ENCODE measurements around the gene VSIG10. TPM values are rescaled to one million over a fixed set of nuclear protein-coding genes. Genes with fewer than 3 reads are reported as not detected.
"Not testable (repeated sequence)": the region's sequence is repeated elsewhere in the genome, so short reads cannot be mapped to it uniquely, and the experiment has no call there.

VSIG10 gene
- 5.7 and 9.8 TPM in 2 replicates for total RNA-seq

GRCh38 chr12:118103601-118104382, at the start of gene VSIG10:
TSS of gene VSIG10 (minus strand) at chr12:118104011. CDS start at chr12:118103671, 340 bp downstream.
- intact Hi-C loops (cut with micrococcal nuclease) = loop anchor here (5.0 kb wide), 1 partner anchor 41 kb away; the partner anchor contains the start of gene WSB2

DNA sequence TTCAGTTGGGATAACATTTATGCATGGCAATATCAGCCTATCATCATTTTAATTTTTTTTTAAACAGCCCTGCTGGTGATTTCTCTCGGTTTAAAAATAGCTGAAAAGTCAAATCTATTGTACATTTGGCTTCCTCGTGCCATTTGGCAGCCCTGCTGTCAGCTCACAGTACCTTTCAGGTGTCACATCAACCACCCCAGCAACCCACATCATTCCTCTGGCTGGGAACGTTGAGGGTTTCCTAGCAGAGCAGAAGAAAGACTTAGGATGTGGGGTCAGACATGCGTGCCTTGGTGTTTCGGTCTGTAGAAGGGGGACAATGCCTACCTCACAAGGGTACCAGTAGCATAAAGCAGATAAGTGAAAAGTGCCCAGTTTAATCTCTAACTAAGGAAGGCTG, 47.9 kb upstream of the VSIG10 start:
- intact Hi-C loops (cut with micrococcal nuclease) = no loop called here

- intact Hi-C loops (cut with micrococcal nuclease) = no loop called here
Observed at GRCh38 chr12:118150625-118151024, 46.8 kb upstream of the VSIG10 start.

DNA sequence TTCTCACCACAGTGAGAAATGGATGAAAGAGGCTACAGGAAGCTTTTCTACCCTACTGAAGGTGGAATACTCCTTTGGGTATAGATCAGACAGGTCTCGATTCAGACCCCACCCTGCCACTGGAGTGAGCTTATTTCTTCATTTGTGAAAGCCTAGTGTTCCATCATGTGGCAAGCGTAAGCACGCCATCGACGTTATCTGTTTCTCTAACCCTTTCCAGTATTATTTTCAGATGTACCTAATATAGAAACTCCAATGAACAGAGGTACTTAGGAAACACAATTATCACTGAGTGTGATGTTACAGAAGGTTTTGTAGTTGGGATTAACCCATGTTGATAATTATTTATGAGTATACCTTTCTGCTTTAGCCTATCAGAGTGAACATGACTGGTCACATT, 44.5 kb upstream of the VSIG10 start:
- intact Hi-C loops (cut with micrococcal nuclease) = no loop called here

GRCh38 chr12:118145798-118146156, 42.0 kb upstream of the VSIG10 start:
- intact Hi-C loops (cut with micrococcal nuclease) = no loop called here

DNA sequence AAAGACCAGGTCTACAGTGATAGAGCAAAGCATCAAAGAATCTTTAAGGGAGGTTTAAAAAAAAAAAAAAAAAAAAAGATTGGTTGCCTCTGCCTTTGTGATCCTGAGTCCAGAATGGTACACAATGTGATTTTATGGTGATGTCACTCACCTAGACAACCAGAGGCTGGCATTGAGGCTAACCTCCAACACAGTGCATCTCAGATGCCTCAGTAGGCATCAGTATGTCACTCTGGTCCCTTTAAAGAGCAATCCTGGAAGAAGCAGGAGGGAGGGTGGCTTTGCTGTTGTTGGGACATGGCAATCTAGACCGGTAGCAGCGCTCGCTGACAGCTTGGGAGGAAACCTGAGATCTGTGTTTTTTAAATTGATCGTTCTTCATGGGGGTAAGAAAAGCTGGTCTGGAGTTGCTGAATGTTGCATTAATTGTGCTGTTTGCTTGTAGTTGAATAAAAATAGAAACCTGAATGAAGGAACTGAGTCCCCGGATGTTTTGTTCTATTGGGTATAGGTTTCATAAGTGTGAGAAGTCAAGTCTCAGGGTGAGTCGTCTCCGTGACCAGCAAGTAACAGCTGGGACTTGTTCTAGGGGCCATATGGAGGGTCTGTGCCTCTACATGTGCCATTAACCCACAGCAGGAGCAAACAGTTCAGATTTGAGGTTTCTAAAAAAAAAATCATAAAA, 41.4 kb upstream of the VSIG10 start:
- intact Hi-C loops (cut with micrococcal nuclease) = no loop called here

DNA sequence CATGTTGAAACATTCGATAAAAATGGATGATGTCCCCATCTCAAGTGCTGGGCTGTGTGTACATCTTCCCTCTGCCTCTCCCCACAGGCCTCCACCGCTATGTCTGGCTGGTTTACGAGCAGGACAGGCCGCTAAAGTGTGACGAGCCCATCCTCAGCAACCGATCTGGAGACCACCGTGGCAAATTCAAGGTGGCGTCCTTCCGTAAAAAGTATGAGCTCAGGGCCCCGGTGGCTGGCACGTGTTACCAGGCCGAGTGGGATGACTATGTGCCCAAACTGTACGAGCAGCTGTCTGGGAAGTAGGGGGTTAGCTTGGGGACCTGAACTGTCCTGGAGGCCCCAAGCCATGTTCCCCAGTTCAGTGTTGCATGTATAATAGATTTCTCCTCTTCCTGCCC, 40.7 kb upstream of the VSIG10 start:
- intact Hi-C loops (cut with micrococcal nuclease) = no loop called here

- intact Hi-C loops (cut with micrococcal nuclease) = no loop called here
Observed at GRCh38 chr12:118140825-118141224, 37.0 kb upstream of the VSIG10 start.

GRCh38 chr12:118137148-118137678, 33.4 kb upstream of the VSIG10 start:
- intact Hi-C loops (cut with micrococcal nuclease) = loop anchor here (2.0 to 5.0 kb wide), 3 partner anchors 16 to 220 kb away; partner anchors contain the start of gene WSB2

- intact Hi-C loops (cut with micrococcal nuclease) = loop anchor here (1.0 to 5.0 kb wide), 4 partner anchors 16 to 240 kb away; partner anchors contain the start of genes SUDS3 and WSB2
Observed at GRCh38 chr12:118136559-118137003, 32.8 kb upstream of the VSIG10 start.

DNA sequence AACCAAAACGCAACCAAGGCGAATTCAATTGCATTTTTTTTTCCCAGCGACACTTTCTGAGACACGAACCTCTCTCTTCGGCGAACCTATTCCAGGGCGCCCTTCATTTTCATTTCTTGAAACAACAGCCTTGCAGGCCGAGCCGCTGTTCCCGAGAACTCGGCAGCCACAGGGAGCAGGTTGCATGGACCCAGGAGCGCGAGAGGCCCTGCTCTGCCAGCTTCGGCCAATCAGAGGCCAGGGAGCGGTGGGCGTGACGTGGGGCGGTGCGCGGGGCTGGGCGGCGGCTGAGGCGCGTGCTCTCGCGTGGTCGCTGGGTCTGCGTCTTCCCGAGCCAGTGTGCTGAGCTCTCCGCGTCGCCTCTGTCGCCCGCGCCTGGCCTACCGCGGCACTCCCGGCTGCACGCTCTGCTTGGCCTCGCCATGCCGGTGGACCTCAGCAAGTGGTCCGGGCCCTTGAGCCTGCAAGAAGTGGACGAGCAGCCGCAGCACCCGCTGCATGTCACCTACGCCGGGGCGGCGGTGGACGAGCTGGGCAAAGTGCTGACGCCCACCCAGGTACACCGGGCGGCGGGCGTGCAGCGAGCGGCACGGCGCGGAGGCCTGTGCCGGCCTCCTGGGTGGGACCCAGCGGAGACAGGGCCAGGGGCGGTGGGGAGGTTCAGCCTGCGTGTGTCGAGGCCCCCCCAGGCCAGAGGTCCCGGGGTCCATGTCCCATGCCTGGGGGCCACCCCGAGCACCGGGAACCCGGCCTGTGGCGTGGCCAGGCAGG, 32.2 kb upstream of the VSIG10 start, which contains the start of gene PEBP1:
Gene PEBP1 (plus strand): TSS at position 337 of the 771 bp plus-strand sequence. CDS start 86 bp downstream, at position 423.
- intact Hi-C loops (cut with micrococcal nuclease) = loop anchor here (1.0 to 5.0 kb wide), 5 partner anchors 15 to 240 kb away; partner anchors contain the start of genes RFC5, SUDS3 and WSB2

- intact Hi-C loops (cut with micrococcal nuclease) = not testable (repeated sequence)
Observed at GRCh38 chr12:118129436-118129835, 25.6 kb upstream of the VSIG10 start.

DNA sequence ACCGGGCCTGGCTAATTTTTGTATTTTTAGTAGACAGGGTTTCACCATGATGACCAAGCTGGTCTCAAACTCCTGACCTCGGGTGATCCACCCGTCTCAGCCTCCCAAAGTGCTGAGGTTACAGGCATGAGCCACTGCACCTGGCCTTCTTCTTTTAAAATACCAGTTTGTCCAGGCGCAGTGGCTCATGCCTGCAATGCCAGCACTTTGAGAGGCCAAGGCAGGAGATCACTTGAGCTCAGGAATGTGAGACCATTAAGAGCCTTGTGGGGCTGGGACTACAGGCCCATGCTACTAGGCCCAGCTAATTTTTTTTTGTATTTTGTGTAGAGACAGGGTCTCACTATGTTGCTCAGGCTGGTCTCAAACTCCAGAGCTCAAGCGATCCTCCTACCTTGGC, 24.1 kb upstream of the VSIG10 start:
- intact Hi-C loops (cut with micrococcal nuclease) = no loop called here

GRCh38 chr12:118126119-118126757, 22.4 kb upstream of the VSIG10 start:
- intact Hi-C loops (cut with micrococcal nuclease) = no loop called here

DNA sequence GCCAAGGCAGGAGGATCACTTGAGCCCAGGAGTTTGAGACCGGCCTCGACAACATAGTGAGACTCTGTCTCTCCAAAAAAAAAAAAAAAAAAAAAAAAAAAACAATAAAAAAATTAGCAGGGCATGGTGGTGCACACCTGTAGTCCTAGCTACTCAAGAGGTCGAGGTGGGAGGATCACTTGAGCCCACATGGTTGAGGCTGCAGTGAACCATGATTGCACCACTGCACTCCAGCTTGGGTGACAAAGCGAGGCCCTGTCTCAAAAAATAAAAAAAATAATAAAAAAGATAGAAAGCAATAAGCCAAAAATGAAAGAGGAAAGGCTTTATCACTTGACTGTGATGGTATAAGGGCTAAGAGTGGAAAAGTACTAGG, 21.9 kb upstream of the VSIG10 start:
- intact Hi-C loops (cut with micrococcal nuclease) = no loop called here

DNA sequence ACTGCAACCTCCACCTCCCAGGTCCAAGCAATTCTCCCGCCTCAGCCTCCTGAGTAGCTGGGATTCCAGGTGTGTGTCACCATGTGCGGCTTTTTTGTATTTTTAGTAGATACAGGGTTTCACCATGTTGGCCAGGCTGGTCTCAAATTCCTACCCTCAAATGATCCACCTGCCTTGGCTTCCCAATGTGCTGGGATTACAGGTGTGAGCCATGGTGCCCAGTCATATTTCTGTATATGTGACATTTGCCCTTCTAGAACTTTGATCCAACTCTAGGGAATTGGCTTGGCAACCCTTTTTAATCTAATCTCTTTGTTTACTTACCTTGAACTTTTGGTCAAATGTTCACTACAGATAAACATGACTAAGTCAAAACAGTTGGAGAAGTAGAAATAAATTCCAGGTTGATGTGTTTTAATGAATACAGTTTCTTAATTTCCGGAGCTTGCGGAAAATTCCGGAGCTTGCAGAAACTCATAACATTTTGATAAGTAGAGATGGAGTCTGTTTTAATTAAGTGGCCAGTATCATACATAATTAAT, 20.6 kb upstream of the VSIG10 start:
- intact Hi-C loops (cut with micrococcal nuclease) = no loop called here

GRCh38 chr12:118122264-118122663, 18.5 kb upstream of the VSIG10 start:
- intact Hi-C loops (cut with micrococcal nuclease) = no loop called here

DNA sequence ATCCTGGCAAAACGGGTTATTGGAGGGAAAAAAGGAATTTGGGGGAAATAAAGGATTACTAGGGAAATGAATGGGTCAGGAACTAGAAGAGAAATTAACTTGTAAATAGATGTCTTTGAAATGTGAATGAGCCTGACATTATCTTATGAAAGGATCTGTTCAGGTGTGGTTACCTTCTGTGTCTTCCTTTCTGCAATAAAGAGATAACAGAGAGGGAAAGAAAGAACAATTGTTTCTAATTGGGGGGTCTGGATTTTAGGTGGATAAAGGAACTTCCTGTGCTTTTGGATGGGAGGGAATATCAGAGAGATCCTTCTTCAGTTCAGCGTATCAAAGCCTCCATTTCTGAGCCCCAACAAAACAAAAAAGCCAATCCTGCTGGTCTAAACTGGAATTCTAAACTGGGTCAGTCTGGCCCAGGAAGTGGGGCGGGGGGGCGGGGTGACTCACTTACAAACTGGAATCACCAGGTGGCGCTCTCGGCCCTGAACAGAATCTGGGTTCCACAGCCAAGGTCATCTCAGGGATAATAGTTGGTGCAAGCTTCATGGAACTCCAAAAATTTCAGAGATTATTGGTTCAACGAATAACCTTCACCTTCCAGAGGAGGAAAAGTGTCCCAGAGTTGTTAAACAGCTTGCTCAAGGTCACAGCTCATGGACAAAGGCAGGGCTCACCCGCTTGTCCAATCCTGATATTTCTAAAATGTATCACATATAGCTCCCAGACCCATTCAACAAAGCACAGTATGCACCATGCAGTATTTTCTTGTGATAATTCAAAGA, 17.0 kb upstream of the VSIG10 start:
- intact Hi-C loops (cut with micrococcal nuclease) = loop anchor here (2.0 kb wide), 1 partner anchor 16 kb away; the partner anchor contains the start of gene PEBP1

DNA sequence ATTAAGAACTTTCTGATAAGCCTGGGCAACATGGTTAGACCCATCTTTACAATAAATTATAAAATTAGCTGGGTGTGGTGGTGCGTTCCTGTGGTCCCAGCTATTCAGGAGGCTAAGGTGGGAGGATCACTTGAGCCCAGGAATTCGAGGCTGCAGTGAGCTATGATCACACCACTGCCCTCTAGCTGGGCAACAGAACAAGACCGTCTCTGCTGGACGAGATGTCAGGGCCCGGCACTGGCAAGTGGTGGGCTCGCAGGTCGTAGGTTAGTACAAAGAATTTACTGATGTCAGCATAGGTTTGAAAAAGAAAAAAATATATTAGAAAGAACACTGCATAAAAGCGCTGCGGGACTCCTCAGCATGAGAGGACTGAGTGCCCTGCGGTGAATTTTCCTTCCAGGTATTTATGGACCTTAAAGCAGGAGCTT, 15.7 kb upstream of the VSIG10 start:
- intact Hi-C loops (cut with micrococcal nuclease) = no loop called here

- intact Hi-C loops (cut with micrococcal nuclease) = no loop called here
Observed at GRCh38 chr12:118109088-118109487, 5.3 kb upstream of the VSIG10 start.

Data from T-helper 2 cell treated with Interferon-gamma antibody and Interleukin-4, amounts not matched to agents 100 ng/mL and 5 ng/mL, for 36 hours (primary cell).